NCI-H1694 treated with DMSO at 0.1 percent for 48 hours (cell line): ENCODE results near the gene ELOF1.

ENCODE experiments used
- DNase-seq: peaks from one replicate; lab custom pipeline; 2025; lab: John Stamatoyannopoulos, UW

Gene ELOF1

GRCh38 chr19:11534948-11535347 lies 24.1 kb downstream of the ELOF1 start:
- no peak for DNase-seq

- DNase-seq = no peak
These were observed 24.5 kb downstream of the ELOF1 start for GRCh38 chr19:11534538-11534937.

- peak; percentile 81 for DNase-seq
These were observed 28.6 kb downstream of the ELOF1 start for GRCh38 chr19:11530432-11530831.

- peak; percentile 92 for DNase-seq
These were observed 30.3 kb downstream of the ELOF1 start, which contains the start of gene ECSIT for GRCh38 chr19:11528551-11529341. Gene ECSIT (minus strand): TSS chr19:11529134. CDS start chr19:11519170, 9,964 bp downstream.

GRCh38 chr19:11519138-11519537 lies 39.9 kb downstream of the ELOF1 start:
- DNase-seq = no peak

GRCh38 chr19:11513946-11514345 lies 45.1 kb downstream of the ELOF1 start:
- no peak for DNase-seq

- DNase-seq = no peak
These were observed 48.6 kb downstream of the ELOF1 start for GRCh38 chr19:11510444-11510843.

- DNase-seq = no peak
These were observed 51.5 kb downstream of the ELOF1 start for GRCh38 chr19:11507370-11508078.

GRCh38 chr19:11506967-11507366 lies 52.1 kb downstream of the ELOF1 start:
- DNase-seq = no peak

- no peak for DNase-seq
These were observed 52.9 kb downstream of the ELOF1 start for GRCh38 chr19:11506101-11506555.

- peak; percentile 87 for DNase-seq
These were observed 53.4 kb downstream of the ELOF1 start, which contains the start of gene ZNF653 for GRCh38 chr19:11505504-11506100. Gene ZNF653 (minus strand): TSS chr19:11505839. CDS start chr19:11505786, 53 bp downstream.

- DNase-seq = peak; percentile 80
These were observed 54.0 kb downstream of the ELOF1 start for GRCh38 chr19:11505032-11505503.

- no peak for DNase-seq
These were observed 54.5 kb downstream of the ELOF1 start for GRCh38 chr19:11504502-11505031.
